ENCODE data around the gene EFCAB6.

DNA sequence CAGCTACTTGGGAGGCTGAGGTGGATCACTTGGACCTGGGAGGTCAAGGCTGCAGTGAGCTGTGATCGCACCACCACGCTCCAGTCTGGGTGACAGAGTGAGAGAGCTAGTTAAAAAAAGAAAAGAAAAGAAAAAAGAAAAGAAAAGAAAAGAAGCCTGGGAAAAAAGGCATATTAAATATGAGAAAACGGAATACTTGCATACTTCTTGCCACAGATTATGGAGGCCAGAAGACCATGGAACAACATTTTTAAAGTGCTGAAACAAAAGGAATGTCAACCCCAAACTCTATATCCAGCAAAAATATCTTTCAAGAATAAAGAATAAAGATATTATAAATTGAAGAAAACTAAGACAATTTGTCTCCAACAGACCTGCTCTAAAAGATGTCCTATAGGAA, 191.9 kb downstream of the EFCAB6 start:
- TF ChIP-seq ZNF274 (IDR thresholded peaks at IDR 0.05; ENCODE audit: insufficient read depth, insufficient read length) = no peak
- TF ChIP-seq CHD1 (IDR thresholded peaks at IDR 0.05; ENCODE audit: low read depth, low read length) = no peak
- TF ChIP-seq EP300 (IDR thresholded peaks at IDR 0.05; ENCODE audit: borderline replicate concordance in 1 of 2, control insufficient read depth in 1 of 2, low read depth in 2 of 2, low read length in 2 of 2) = no peak
- no peak for TF ChIP-seq RFX5 (IDR thresholded peaks at IDR 0.05; ENCODE audit: low read depth, low read length)
- no peak for TF ChIP-seq PAX5 (IDR thresholded peaks at IDR 0.05; ENCODE audit: borderline replicate concordance, low read depth, low read length)
- TF ChIP-seq CBX3 (IDR thresholded peaks at IDR 0.05; ENCODE audit: borderline replicate concordance, low read depth) = no peak
- no peak for TF ChIP-seq POLR2A (IDR thresholded peaks at IDR 0.05; ENCODE audit: low read depth, low read length)
- TF ChIP-seq SUPT20H (IDR thresholded peaks at IDR 0.05; ENCODE audit: borderline replicate concordance, control insufficient read depth, low read depth, low read length) = no peak

All from GM12878 (cell line).